AG09319 (cell line): ENCODE data around the gene C1orf167.

Experiments used
- DNase-seq: peaks from one replicate; pipeline ENCODE4 v3.0.0-alpha.2; 2010; ENCODE audit warnings: low read depth; ENCODE audit errors: extremely low read depth
- CTCF ChIP-seq: IDR thresholded peaks from 2 replicates; pipeline ENCODE4 v1.5.1; 2011; ENCODE audit warnings: low read depth, mild to moderate bottlenecking, inconsistent platforms, low read length, moderate library complexity

The C1orf167 gene

GRCh38 chr1:11738096-11738495 is 23.9 kb upstream of the C1orf167 start:
- DNase-seq = no peak
- no peak for TF ChIP-seq CTCF

GRCh38 chr1:11738783-11739182 is 23.2 kb upstream of the C1orf167 start:
- TF ChIP-seq CTCF = no peak
- no peak for DNase-seq

GRCh38 chr1:11740258-11741192 is 21.5 kb upstream of the C1orf167 start:
- no peak for DNase-seq
- no peak for TF ChIP-seq CTCF

- TF ChIP-seq CTCF = no peak
- DNase-seq = no peak
These were observed 20.5 kb upstream of the C1orf167 start for GRCh38 chr1:11741482-11741881.

GRCh38 chr1:11741919-11742558 is 20.0 kb upstream of the C1orf167 start:
- DNase-seq = no peak
- no peak for TF ChIP-seq CTCF

GRCh38 chr1:11744287-11744686 is 17.7 kb upstream of the C1orf167 start:
- TF ChIP-seq CTCF = no peak
- no peak for DNase-seq

GRCh38 chr1:11746092-11746491 is 15.9 kb upstream of the C1orf167 start:
- no peak for DNase-seq
- TF ChIP-seq CTCF = no peak
